Ascending aorta (tissue), 2 donors: ENCODE results near the gene C22orf31. TPM values are rescaled to one million over a fixed set of nuclear protein-coding genes. Genes with fewer than 3 reads are reported as not detected.

Experiments used
- DNase-seq, 2 donors: peaks; one replicate each; pipeline ENCODE4 v3.0.0-alpha.2; 2019; ENCODE audit warnings: low spot score in 2 of 2
- H3K27ac ChIP-seq, 2 donors: fragments of 200-600 bp; sonication (generic); one replicate each; pipeline ENCODE4 v1.5.1; 2016 to 2017; ENCODE audit warnings: mild to moderate bottlenecking in 1 of 2
- H3K27me3 ChIP-seq: fragments of 200-600 bp; sonication (generic); one replicate; pipeline ENCODE4 v1.5.1; 2017
- H3K36me3 ChIP-seq, 2 donors: fragments of 200-600 bp; sonication (generic); one replicate each; pipeline ENCODE4 v1.5.1; 2016
- H3K4me1 ChIP-seq, 2 donors: fragments of 200-600 bp; sonication (generic); one replicate each; pipeline ENCODE4 v1.5.1; 2016 to 2017; ENCODE audit warnings: mild to moderate bottlenecking in 1 of 2
- H3K4me3 ChIP-seq, 2 donors: fragments of 200-600 bp; sonication (generic); one replicate each; pipeline ENCODE4 v1.5.1; 2016 to 2017; ENCODE audit warnings: mild to moderate bottlenecking in 1 of 2
- H3K9me3 ChIP-seq, 2 donors: fragments of 200-600 bp; sonication (generic); one replicate each; pipeline ENCODE4 v1.5.1; 2016
- CTCF ChIP-seq, 3 experiments: fragments of 200-600 bp in 2 of 3; fragments of 450-650 bp in 1 of 3; sonication (generic) in 2 of 3; IDR thresholded peaks; one replicate each; pipeline ENCODE4 v1.5.1; 2016 to 2019; ENCODE audit warnings: antibody characterized with exemption in 3 of 3, mild to moderate bottlenecking in 1 of 3, moderate library complexity in 1 of 3
- intact Hi-C: fragments of 100-400 bp; cut with DNase I; formaldehyde crosslinking; loops from one replicate; pipeline ENCODE4 v1.15.1; 2023
- total RNA-seq: library from RNA; depleted of rRNA; stranded (reverse); fragments of >200 nt; gene quantifications from one replicate; pipeline ENCODE4 v1.1.0, GENCODE V29; 2016

The C22orf31 gene
- total RNA-seq, 1 donor from 2014 or later = not detected

GRCh38 chr22:29081517-29082236 is 20.0 kb upstream of the C22orf31 start:
- H3K4me3 ChIP-seq = no peak overlapping the region
- DNase-seq = no peak
- no peaks in the 10 kb centered on the region for H3K4me1 ChIP-seq
- no peaks in the 10 kb centered on the region for H3K36me3 ChIP-seq
- no peak for TF ChIP-seq CTCF (IDR thresholded peaks at IDR 0.05)
- no peak overlapping the region for H3K27ac ChIP-seq
- no peaks in the 10 kb centered on the region for H3K27me3 ChIP-seq
- H3K9me3 ChIP-seq = no peaks in the 10 kb centered on the region
- intact Hi-C loops = no loop called here

GRCh38 chr22:29080106-29080975 is 18.7 kb upstream of the C22orf31 start:
- H3K4me1 ChIP-seq = no peaks in the 10 kb centered on the region
- H3K9me3 ChIP-seq = no peaks in the 10 kb centered on the region

DNA sequence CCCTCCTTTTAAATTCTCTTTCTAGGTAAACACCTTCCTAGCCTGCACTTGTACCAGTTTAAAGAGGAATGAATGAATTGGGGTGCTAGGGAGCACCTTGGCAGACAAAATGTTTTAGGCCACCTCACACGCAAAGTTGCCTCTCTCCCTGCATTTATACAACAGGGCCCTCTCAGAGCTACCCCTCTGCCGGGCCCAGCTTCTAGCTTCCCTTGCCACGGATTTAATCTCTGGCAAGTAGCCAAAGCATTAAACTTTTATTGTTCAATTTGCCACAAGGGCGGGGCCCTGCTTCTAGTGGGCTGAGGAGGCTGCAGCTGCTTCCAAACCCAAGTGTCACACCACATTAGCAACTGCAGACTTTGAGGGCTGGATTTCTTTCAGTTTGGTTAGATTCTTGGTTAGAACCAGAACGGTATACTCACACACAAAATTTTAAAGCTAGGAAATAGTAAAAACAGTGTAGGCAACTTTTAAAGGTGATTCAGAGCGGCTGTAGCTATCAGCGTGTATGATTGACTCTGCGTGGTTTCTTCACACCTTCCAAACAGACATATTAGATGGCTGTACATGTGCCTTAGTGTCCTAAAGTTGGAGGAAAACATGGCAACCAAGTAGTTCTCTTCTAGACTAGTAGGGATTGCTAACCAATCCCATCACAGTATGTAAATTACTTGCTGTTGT is 17.7 kb upstream of the C22orf31 start:
- Histone ChIP-seq H3K27me3 (no peaks in the 10 kb centered on the region), H3K4me1 (no peaks in the 10 kb centered on the region), H3K36me3 (no peaks in the 10 kb centered on the region), H3K9me3 (no peaks in the 10 kb centered on the region), H3K27ac (no peak overlapping the region), H3K4me3 (no peak overlapping the region)
- DNase-seq = no peak
- intact Hi-C loops = no loop called here
- no peak for TF ChIP-seq CTCF (IDR thresholded peaks at IDR 0.05)

More at GRCh38 chr22:29080106-29080975, 18.7 kb upstream of the C22orf31 start:
- intact Hi-C loops = no loop called here
- Histone ChIP-seq H3K27ac (no peak overlapping the region), H3K27me3 (no peaks in the 10 kb centered on the region), H3K4me3 (no peak overlapping the region), H3K36me3 (no peaks in the 10 kb centered on the region)
- DNase-seq = no peak
- no peak for TF ChIP-seq CTCF (IDR thresholded peaks at IDR 0.05)

GRCh38 chr22:29078869-29079207 is 17.2 kb upstream of the C22orf31 start:
- TF ChIP-seq CTCF (IDR thresholded peaks at IDR 0.05) = no peak

GRCh38 chr22:29078036-29078868 is 16.6 kb upstream of the C22orf31 start:
- intact Hi-C loops = no loop called here
- no peaks in the 10 kb centered on the region for H3K4me1 ChIP-seq
- H3K9me3 ChIP-seq = no peaks in the 10 kb centered on the region
- no peak for DNase-seq
- H3K27me3 ChIP-seq = no peaks in the 10 kb centered on the region
- no peak for TF ChIP-seq CTCF (IDR thresholded peaks at IDR 0.05)
- H3K4me3 ChIP-seq = no peak overlapping the region
- H3K36me3 ChIP-seq = no peaks in the 10 kb centered on the region
- no peak overlapping the region for H3K27ac ChIP-seq

More at GRCh38 chr22:29078869-29079207, 17.2 kb upstream of the C22orf31 start:
- H3K36me3 ChIP-seq = no peaks in the 10 kb centered on the region
- H3K4me3 ChIP-seq = no peak overlapping the region
- H3K27me3 ChIP-seq = no peaks in the 10 kb centered on the region
- H3K4me1 ChIP-seq = no peaks in the 10 kb centered on the region
- no peak overlapping the region for H3K27ac ChIP-seq
- DNase-seq = no peak
- intact Hi-C loops = no loop called here
- no peaks in the 10 kb centered on the region for H3K9me3 ChIP-seq
